Karpas-422 (cell line): ENCODE measurements around the gene HNRNPM. TPM values are rescaled to one million over a fixed set of nuclear protein-coding genes. Genes with fewer than 3 reads are reported as not detected.

Experiments
- DNase-seq: peaks from one replicate; pipeline ENCODE4 v3.0.0-alpha.2; 2015
- H2AFZ ChIP-seq: fragments of 200-600 bp; sonication (generic); 2 replicates; pipeline ENCODE4 v1.6.1; 2014; ENCODE audit warnings: antibody characterized with exemption, low read length, mixed read lengths
- H3K27ac ChIP-seq: fragments of 200-600 bp; sonication (generic); 2 replicates; pipeline ENCODE4 v1.5.1; 2014; ENCODE audit warnings: mild to moderate bottlenecking, low read length, moderate library complexity
- H3K27me3 ChIP-seq: fragments of 200-600 bp; sonication (generic); 2 replicates; pipeline ENCODE4 v1.6.1; 2014; ENCODE audit warnings: low read length, mixed read lengths
- H3K36me3 ChIP-seq: fragments of 200-600 bp; sonication (generic); 2 replicates; pipeline ENCODE4 v1.6.1; 2014; ENCODE audit warnings: low read length, mixed read lengths; ENCODE audit not compliant: insufficient read depth
- H3K4me1 ChIP-seq: fragments of 200-600 bp; sonication (generic); 2 replicates; pipeline ENCODE4 v1.6.1; 2014; ENCODE audit warnings: mild to moderate bottlenecking, low read length, mixed read lengths
- H3K4me2 ChIP-seq: fragments of 200-600 bp; sonication (generic); 2 replicates; pipeline ENCODE4 v1.6.1; 2014; ENCODE audit warnings: low read length, low read depth, mild to moderate bottlenecking; ENCODE audit not compliant: poor library complexity, severe bottlenecking
- H3K4me3 ChIP-seq: fragments of 200-600 bp; sonication (generic); 2 replicates; pipeline ENCODE4 v1.5.1; 2014; ENCODE audit warnings: mild to moderate bottlenecking, antibody characterized with exemption, low read length, mixed read lengths
- H3K79me2 ChIP-seq: fragments of 200-600 bp; sonication (generic); 2 replicates; pipeline ENCODE4 v1.6.1; 2014; ENCODE audit warnings: mild to moderate bottlenecking, low read length, mixed read lengths
- H3K9ac ChIP-seq: fragments of 200-600 bp; sonication (generic); 2 replicates; pipeline ENCODE4 v1.6.0; 2014; ENCODE audit warnings: low read length
- H3K9me2 ChIP-seq: fragments of 200-600 bp; sonication (generic), shearing (Covaris generic); replicated peaks from 2 replicates; pipeline ENCODE4 v1.6.0; 2014; ENCODE audit warnings: mild to moderate bottlenecking, low read length, moderate library complexity; ENCODE audit not compliant: insufficient read depth
- H3K9me3 ChIP-seq: fragments of 300-700, 200-600 bp; sonication (generic); 2 replicates; pipeline ENCODE4 v1.6.1; 2014; ENCODE audit warnings: low read length, mixed read lengths
- H4K20me1 ChIP-seq: fragments of 200-600 bp; sonication (generic); 2 replicates; pipeline ENCODE4 v1.6.1; 2014; ENCODE audit warnings: mild to moderate bottlenecking, antibody characterized with exemption, low read length, low read depth; ENCODE audit not compliant: insufficient read depth
- total RNA-seq: library from RNA; depleted of rRNA; stranded (reverse); fragments of >200 nt; shearing (Covaris generic); gene quantifications from 2 replicates; pipeline ENCODE4 v1.2.3, GENCODE V29; 2014; ENCODE audit warnings: low replicate concordance

Gene HNRNPM
- total RNA-seq, 1 experiment from 2014 or later: 34.4 TPM

DNA sequence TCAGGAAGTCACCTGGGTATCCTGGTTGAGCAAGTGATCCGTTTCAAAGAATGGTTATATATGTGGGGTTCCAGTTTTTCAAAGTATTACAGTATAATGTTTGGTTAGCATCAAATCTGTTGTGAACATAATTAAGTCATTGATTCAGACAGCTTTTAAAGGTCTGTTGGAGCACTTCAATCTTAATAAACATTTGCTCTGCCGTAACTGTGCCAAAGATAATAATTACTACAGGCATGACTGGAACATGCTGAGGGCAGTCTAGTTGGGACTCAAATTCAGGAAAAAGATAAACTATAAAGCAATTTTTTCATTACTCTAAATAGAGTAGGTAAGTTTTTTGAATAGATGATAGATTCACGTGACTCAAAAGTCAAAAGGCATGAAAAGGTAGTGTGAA lies 23.3 kb downstream of the HNRNPM start:
- Histone ChIP-seq H3K4me1 (peaks cover 21% of the 10 kb centered on the region), H2AFZ (no peak overlapping the region), H3K27me3 (no peaks in the 10 kb centered on the region), H3K4me3 (no peak overlapping the region), H3K79me2 (peaks cover 75% of the 10 kb centered on the region), H3K9me2 (no peaks in the 10 kb centered on the region), H4K20me1 (peaks cover 18% of the 10 kb centered on the region), H3K9me3 (no peaks in the 10 kb centered on the region), H3K36me3 (peaks cover 77% of the 10 kb centered on the region), H3K4me2 (no peak overlapping the region), H3K9ac (no peak overlapping the region), H3K27ac (no peak overlapping the region)
- no peak for DNase-seq

DNA sequence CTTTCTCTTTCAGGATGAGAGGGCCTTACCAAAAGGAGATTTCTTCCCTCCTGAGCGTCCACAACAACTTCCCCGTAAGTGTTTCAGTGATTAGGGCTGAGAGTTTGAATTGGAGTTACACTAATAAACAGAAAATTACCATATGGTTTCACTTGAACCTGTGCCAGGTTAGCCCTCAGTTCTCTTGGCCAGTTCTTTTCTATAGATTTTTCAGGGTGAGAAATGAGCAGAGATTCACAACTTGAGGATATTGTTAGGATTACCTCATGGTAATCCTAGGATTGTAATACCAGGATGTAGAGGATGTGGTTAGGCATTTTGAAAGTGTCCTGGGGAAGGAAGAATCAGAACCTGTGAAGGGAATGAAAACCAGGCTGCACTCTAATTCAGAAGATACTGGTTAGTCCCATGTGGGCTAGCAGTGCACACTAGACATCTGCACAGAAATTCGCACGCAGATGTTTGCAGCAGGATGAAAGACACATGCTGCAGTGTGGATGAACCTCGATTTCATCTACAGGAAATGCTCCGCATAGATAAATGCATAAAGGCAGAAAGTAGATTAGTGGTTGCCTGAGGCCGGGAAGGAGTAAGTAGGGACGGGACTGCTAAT lies 24.1 kb downstream of the HNRNPM start:
- peaks cover 70% of the 10 kb centered on the region for H3K36me3 ChIP-seq
- H3K79me2 ChIP-seq: peaks cover 72% of the 10 kb centered on the region
- H3K9me3 ChIP-seq: no peaks in the 10 kb centered on the region
- H3K4me2 ChIP-seq: no peak overlapping the region
- H2AFZ ChIP-seq: no peak overlapping the region
- H3K4me1 ChIP-seq: peaks cover 28% of the 10 kb centered on the region
- H3K9ac ChIP-seq: no peak overlapping the region
- DNase-seq: no peak
- no peak overlapping the region for H3K27ac ChIP-seq
- no peak overlapping the region for H3K4me3 ChIP-seq
- no peaks in the 10 kb centered on the region for H3K27me3 ChIP-seq
- H4K20me1 ChIP-seq: peaks cover 12% of the 10 kb centered on the region
- no peaks in the 10 kb centered on the region for H3K9me2 ChIP-seq

DNA sequence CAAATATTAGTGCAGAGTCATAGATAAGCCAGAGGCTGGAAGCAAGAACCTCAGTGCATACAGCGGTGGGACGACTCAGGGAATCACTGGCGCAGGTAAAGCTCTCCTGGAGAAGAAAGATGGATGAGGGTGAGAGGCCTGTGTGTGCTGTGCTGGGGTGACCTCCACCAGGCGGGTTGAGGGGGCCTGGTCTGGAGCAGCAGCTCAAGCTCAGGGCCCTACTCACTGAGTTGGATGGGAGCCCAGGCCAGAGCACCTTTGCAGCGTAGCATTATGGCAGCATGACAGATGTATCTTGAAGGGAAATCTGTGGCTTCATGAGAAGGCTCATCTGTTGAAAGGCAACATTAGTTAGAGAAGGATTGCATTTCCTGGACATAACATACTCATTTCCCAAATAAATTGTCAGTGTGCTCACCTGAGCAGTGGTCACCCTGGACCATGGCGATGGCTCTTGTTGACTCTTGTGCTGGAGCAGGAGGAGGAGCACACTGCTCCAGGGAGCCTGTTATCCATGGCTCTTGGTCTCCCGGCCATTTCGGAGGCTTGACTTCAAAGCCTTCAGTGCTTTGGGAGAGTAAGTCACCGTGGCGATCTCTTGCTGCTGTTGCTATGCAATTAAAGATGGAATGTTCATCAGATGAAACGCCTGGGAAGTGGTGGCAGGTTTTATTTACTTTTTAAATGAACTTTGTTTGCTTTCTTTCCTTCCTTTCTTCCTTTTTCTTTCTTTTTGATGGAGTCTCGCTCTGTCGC lies 25.0 kb downstream of the HNRNPM start:
- Histone ChIP-seq H3K9me2 (no peaks in the 10 kb centered on the region), H3K36me3 (peaks cover 72% of the 10 kb centered on the region), H3K9me3 (no peaks in the 10 kb centered on the region), H3K9ac (no peak overlapping the region), H2AFZ (no peak overlapping the region), H3K4me3 (no peak overlapping the region), H3K27ac (no peak overlapping the region), H4K20me1 (peaks cover 12% of the 10 kb centered on the region), H3K4me1 (peaks cover 36% of the 10 kb centered on the region), H3K79me2 (peaks cover 76% of the 10 kb centered on the region), H3K4me2 (no peak overlapping the region), H3K27me3 (no peaks in the 10 kb centered on the region)
- DNase-seq: no peak

DNA sequence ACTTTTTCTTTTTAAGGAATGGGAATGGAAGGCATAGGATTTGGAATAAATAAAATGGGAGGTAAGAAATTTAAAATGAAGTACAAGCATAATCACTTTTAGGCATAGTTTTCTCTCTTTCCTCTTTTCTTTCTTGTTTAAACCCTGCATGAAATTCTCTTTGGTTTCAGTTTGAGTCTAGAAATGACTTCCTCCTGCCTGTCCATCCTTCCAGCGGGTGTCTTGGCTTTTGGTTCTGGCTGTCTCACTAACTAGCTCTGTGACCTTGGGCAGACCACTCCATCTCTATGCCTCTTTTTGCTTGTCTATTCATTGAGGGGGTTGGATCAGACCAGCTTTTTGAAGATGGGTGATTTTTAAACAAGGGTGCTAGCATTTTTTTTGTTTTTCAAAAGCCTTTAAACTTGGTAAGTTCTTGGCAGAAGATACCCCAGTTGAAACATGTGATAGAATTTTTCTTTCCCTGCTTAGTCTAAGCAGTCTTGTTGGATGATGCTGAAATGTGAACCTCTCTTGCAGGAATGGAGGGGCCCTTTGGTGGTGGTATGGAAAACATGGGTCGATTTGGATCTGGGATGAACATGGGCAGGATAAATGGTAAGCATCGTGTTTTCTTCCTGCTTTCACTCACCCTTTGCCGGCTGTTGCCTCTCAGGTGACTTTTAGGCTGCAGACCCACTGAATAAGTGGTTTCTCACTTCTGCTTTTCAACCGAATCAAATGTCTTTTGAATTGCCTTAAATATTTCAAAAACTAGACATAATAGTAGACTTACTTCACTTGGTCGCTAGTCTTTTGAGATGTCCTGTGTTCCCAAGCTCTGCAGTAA lies 29.1 kb downstream of the HNRNPM start:
- H3K4me1 ChIP-seq: peaks cover 36% of the 10 kb centered on the region
- no peaks in the 10 kb centered on the region for H3K9me2 ChIP-seq
- H3K36me3 ChIP-seq: peaks cover 63% of the 10 kb centered on the region
- H2AFZ ChIP-seq: no peak overlapping the region
- no peaks in the 10 kb centered on the region for H3K27me3 ChIP-seq
- H3K27ac ChIP-seq: peak overlapping the region; percentile 79
- peaks cover 85% of the 10 kb centered on the region for H3K79me2 ChIP-seq
- peaks cover 28% of the 10 kb centered on the region for H4K20me1 ChIP-seq
- DNase-seq: peak; percentile 64
- no peaks in the 10 kb centered on the region for H3K9me3 ChIP-seq
- H3K9ac ChIP-seq: peak overlapping the region; percentile 27; the same call in 1 of the 2 replicates
- 0 out of 2 replicates have a peak overlapping the region, but pooled peaks have one; percentile 1 for H3K4me3 ChIP-seq
- peak overlapping the region; percentile 48 for H3K4me2 ChIP-seq

DNA sequence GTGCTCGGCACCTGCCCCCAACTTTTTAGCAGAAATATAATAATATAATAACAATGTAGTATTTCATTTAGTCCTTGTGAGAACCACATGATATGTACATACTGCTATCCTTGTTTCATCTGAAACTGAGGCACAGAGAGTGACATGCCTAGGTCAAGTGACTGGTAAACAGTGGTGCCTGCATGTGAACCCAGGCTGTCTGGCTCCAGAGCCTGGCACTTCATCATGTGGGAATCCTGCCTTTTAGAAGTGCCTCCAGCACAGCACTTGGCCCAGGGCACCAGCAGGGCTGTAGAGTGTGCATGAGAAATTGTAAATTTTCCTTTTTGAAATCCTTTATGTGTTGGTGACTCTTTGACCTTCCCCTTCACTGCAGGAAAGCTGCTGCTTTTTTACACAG lies 30.2 kb downstream of the HNRNPM start:
- Histone ChIP-seq H3K27me3 (no peaks in the 10 kb centered on the region), H3K9ac (no peak overlapping the region), H4K20me1 (peaks cover 28% of the 10 kb centered on the region), H3K4me3 (no peak overlapping the region), H3K9me3 (no peaks in the 10 kb centered on the region), H2AFZ (no peak overlapping the region), H3K4me1 (peaks cover 36% of the 10 kb centered on the region), H3K9me2 (no peaks in the 10 kb centered on the region), H3K36me3 (peaks cover 51% of the 10 kb centered on the region), H3K4me2 (no peak overlapping the region), H3K79me2 (peaks cover 79% of the 10 kb centered on the region), H3K27ac (no peak overlapping the region)
- no peak for DNase-seq

DNA sequence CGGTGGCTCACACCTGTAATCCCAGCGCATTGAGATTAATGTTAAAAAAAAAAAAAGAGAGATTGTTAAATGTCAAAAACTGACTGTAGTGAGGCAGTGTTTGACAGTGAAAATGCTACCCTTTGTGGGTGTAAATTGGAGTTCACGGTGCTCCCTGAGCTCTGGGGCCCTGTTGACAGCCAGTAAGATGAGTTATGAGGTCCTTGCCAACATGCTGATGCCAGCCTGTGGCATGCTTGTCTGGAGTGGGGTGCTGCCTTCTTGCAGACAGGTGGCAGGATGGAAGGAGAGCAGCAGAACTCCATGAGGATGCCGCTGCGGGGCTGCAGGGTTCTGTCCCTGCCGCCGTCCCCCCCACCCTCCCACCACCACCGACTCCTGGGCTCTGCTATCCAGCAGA lies 31.7 kb downstream of the HNRNPM start:
- Histone ChIP-seq H3K4me2 (no peak overlapping the region), H3K4me3 (no peak overlapping the region), H4K20me1 (peaks cover 37% of the 10 kb centered on the region), H3K27me3 (no peaks in the 10 kb centered on the region), H3K4me1 (peaks cover 30% of the 10 kb centered on the region), H3K27ac (no peak overlapping the region), H3K9me3 (no peaks in the 10 kb centered on the region), H3K79me2 (peaks cover 83% of the 10 kb centered on the region), H3K36me3 (peaks cover 44% of the 10 kb centered on the region), H2AFZ (no peak overlapping the region), H3K9ac (no peak overlapping the region), H3K9me2 (no peaks in the 10 kb centered on the region)
- no peak for DNase-seq

DNA sequence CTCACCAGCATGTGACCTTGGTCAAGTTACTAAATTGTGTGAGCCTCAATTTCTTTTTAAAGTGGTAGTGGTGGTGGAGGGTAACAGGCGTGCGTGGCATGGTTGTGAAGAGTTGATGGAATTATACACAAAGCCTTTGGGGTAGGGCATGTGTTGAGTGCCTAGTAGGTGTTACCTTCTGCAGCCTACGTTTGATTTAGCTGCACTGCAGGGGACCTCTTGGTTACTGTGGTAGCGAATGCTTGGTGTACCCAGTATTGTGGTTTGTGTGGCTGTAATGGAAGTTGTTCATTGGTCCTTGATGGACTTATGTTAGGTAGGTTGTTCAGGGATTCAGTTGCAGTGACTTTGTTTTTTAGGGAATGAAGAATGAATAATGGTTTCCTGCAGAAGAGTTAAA lies 33.1 kb downstream of the HNRNPM start:
- H3K4me2 ChIP-seq: no peak overlapping the region
- H2AFZ ChIP-seq: no peak overlapping the region
- no peak overlapping the region for H3K4me3 ChIP-seq
- no peak for DNase-seq
- H3K79me2 ChIP-seq: peaks cover 79% of the 10 kb centered on the region
- peaks cover 18% of the 10 kb centered on the region for H3K4me1 ChIP-seq
- H4K20me1 ChIP-seq: peaks cover 48% of the 10 kb centered on the region
- H3K9me2 ChIP-seq: no peaks in the 10 kb centered on the region
- H3K27me3 ChIP-seq: no peaks in the 10 kb centered on the region
- no peak overlapping the region for H3K9ac ChIP-seq
- H3K27ac ChIP-seq: no peak overlapping the region
- H3K36me3 ChIP-seq: peaks cover 45% of the 10 kb centered on the region; the same call in 1 of the 2 replicates
- H3K9me3 ChIP-seq: no peaks in the 10 kb centered on the region

DNA sequence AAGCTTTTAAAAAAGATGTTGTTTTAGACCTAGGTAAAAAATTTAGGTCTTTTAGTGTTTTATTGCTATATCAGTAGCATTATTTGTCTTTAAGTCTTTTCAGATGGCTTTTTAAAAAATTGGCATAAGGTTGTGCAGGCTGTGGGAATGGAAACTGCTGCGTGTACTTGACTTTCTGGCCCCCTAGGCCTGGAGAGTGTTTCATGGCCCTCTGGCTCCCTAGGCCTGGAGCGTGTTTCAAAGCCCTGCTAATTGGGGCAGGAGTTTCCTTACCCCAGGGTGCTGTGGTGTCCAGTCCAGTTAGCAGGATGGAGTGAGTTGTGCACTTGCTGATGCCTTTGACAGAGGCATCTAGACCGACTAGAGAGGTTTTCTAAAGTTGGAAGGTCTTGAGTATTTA lies 33.8 kb downstream of the HNRNPM start:
- no peak overlapping the region for H3K27ac ChIP-seq
- H3K36me3 ChIP-seq: peaks cover 52% of the 10 kb centered on the region; the same call in 1 of the 2 replicates
- H3K27me3 ChIP-seq: no peaks in the 10 kb centered on the region
- peaks cover 79% of the 10 kb centered on the region for H3K79me2 ChIP-seq
- H3K9me2 ChIP-seq: no peaks in the 10 kb centered on the region
- H3K9me3 ChIP-seq: no peaks in the 10 kb centered on the region
- H3K4me1 ChIP-seq: peaks cover 11% of the 10 kb centered on the region
- H3K4me3 ChIP-seq: no peak overlapping the region
- no peak overlapping the region for H2AFZ ChIP-seq
- no peak for DNase-seq
- H4K20me1 ChIP-seq: peaks cover 53% of the 10 kb centered on the region
- H3K9ac ChIP-seq: no peak overlapping the region
- H3K4me2 ChIP-seq: no peak overlapping the region
